K562 (cell line): ENCODE results near the gene LYPD5. TPM values are rescaled to one million over a fixed set of nuclear protein-coding genes. Genes with fewer than 3 reads are reported as not detected.

Experiments
- ARHGAP35 ChIP-seq: fragments of 450-650 bp; IDR thresholded peaks from 2 replicates; pipeline ENCODE4 v1.6.1; 2018; ENCODE audit not compliant: partially characterized antibody
- CXXC5 ChIP-seq: fragments of 250-450 bp; sonication (Bioruptor Pico); IDR thresholded peaks from 2 replicates; pipeline ENCODE4 v1.8.0; 2022; ENCODE audit warnings: inconsistent platforms, mild to moderate bottlenecking, moderate library complexity
- FIP1L1 ChIP-seq: fragments of 200-400 bp; formaldehyde crosslinking; IDR thresholded peaks from 2 replicates; pipeline ENCODE4 v1.6.1; 2018; ENCODE audit warnings: mild to moderate bottlenecking, low read depth, low read length; ENCODE audit not compliant: poor library complexity, severe bottlenecking
- KDM4B ChIP-seq, 2 experiments: fragments of 450-650 bp in 1 of 2; sonication (generic) in 1 of 2; IDR thresholded peaks; 2 replicates each; pipeline ENCODE4 v1.6.1; 2016 to 2017; ENCODE audit warnings: borderline replicate concordance in 2 of 2, antibody characterized with exemption in 1 of 2, low read depth in 1 of 2, mild to moderate bottlenecking in 1 of 2
- KLF6 ChIP-seq: fragments of 250-450 bp; sonication (Bioruptor Pico); IDR thresholded peaks from 2 replicates; pipeline ENCODE4 v1.4.0; 2020; ENCODE audit warnings: mild to moderate bottlenecking, moderate library complexity, borderline replicate concordance
- MCM7 ChIP-seq, 2 experiments: fragments of 450-650 bp; IDR thresholded peaks; 2 replicates each; pipeline ENCODE4 v1.6.1; 2016 to 2018
- NCOR1 ChIP-seq: fragments of 450-650 bp; IDR thresholded peaks from 2 replicates; pipeline ENCODE4 v1.6.1; 2016; ENCODE audit warnings: mild to moderate bottlenecking, moderate library complexity
- PHF21A ChIP-seq: fragments of 450-650 bp; IDR thresholded peaks from 2 replicates; pipeline ENCODE4 v1.6.1; 2017; ENCODE audit warnings: low read depth, borderline replicate concordance
- PKNOX1 ChIP-seq: fragments of 450-650 bp; IDR thresholded peaks from 2 replicates; pipeline ENCODE4 v1.6.1; 2016
- THRA ChIP-seq: fragments of 450-650 bp; IDR thresholded peaks from 2 replicates; pipeline ENCODE4 v1.6.1; 2017; ENCODE audit warnings: mild to moderate bottlenecking, moderate library complexity
- ZBTB12 ChIP-seq: fragments of 250-450 bp; sonication (Bioruptor Pico); IDR thresholded peaks from 2 replicates; pipeline ENCODE4 v1.4.0; 2020
- ZBTB2 ChIP-seq: fragments of 450-650 bp; IDR thresholded peaks from 2 replicates; pipeline ENCODE4 v1.6.1; 2016; ENCODE audit warnings: antibody characterized with exemption
- polyA plus RNA-seq, 8 experiments: library from polyadenylated mRNA; depleted of rRNA in 4 of 8; stranded (reverse) in 5 of 8; unstranded in 3 of 8; fragments of >200 nt; fragmentation: Nextera tagmentation in 2 of 8; fragmentation: Illumina TruSeq in 1 of 8; extraction: Ambion mirVana in 2 of 8; extraction: Trizol in 1 of 8; gene quantifications; 2 replicates each; pipeline versions ENCODE4 v1.2.1 to v1.2.3, GENCODE V29; 2011 to 2014; ENCODE audit warnings: inconsistent platforms in 1 of 8, missing spikeins in 1 of 8
- total RNA-seq, 7 experiments: library from RNA; depleted of rRNA in 6 of 7; stranded (reverse); fragments of >200 nt in 6 of 7; fragmentation: Illumina TruSeq in 2 of 7; extraction: Trizol in 2 of 7; gene quantifications; 2 replicates each; pipeline versions ENCODE4 v1.2.1 to v1.2.3, GENCODE V29; 2011 to 2021; ENCODE audit warnings: low replicate concordance in 1 of 7
- TF ChIP-seq, protein P1 (sequence below): fragments of 150-350 bp; IDR thresholded peaks from 2 replicates; pipeline ENCODE4 v1.6.1; 2014; ENCODE audit warnings: low read depth, mild to moderate bottlenecking, low read length, borderline replicate concordance
- TF ChIP-seq, protein P2 (sequence below): sonication (generic); formaldehyde crosslinking; IDR thresholded peaks from 2 replicates; pipeline ENCODE4 v1.5.0; 2020; ENCODE audit warnings: missing genetic modification reagents
- TF ChIP-seq, protein P3 (sequence below): sonication (generic); formaldehyde crosslinking; IDR thresholded peaks from 2 replicates; pipeline ENCODE4 v1.8.0; 2023; ENCODE audit warnings: mild to moderate bottlenecking, missing genetic modification reagents

The LYPD5 gene
- total and polyA plus RNA-seq, 9 of the 15 experiments (the other 6 are each of a cell fraction or from before 2014, with no cell fraction given), result 0.03 to 0.22 (median 0.10) TPM; not detected in 3

- TF ChIP-seq, protein P1, sequence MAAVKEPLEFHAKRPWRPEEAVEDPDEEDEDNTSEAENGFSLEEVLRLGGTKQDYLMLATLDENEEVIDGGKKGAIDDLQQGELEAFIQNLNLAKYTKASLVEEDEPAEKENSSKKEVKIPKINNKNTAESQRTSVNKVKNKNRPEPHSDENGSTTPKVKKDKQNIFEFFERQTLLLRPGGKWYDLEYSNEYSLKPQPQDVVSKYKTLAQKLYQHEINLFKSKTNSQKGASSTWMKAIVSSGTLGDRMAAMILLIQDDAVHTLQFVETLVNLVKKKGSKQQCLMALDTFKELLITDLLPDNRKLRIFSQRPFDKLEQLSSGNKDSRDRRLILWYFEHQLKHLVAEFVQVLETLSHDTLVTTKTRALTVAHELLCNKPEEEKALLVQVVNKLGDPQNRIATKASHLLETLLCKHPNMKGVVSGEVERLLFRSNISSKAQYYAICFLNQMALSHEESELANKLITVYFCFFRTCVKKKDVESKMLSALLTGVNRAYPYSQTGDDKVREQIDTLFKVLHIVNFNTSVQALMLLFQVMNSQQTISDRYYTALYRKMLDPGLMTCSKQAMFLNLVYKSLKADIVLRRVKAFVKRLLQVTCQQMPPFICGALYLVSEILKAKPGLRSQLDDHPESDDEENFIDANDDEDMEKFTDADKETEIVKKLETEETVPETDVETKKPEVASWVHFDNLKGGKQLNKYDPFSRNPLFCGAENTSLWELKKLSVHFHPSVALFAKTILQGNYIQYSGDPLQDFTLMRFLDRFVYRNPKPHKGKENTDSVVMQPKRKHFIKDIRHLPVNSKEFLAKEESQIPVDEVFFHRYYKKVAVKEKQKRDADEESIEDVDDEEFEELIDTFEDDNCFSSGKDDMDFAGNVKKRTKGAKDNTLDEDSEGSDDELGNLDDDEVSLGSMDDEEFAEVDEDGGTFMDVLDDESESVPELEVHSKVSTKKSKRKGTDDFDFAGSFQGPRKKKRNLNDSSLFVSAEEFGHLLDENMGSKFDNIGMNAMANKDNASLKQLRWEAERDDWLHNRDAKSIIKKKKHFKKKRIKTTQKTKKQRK, result no peak
- TF ChIP-seq ARHGAP35 (peak; percentile 31), MCM7 (IDR thresholded peaks at IDR 0.05) (0 out of 4 replicates have a peak, but pooled peaks of 1 of the 2 experiments have one; percentile 16), ZBTB12 (no peak), NCOR1 (no peak), CXXC5 (CRISPR knock-in tag) (no peak), ZBTB2 (peak; percentile 63; the same call in 1 of the 2 replicates), KLF6 (CRISPR knock-in tag) (no peak), KDM4B (IDR thresholded peaks at IDR 0.05; ENCODE audit: borderline replicate concordance in 2 of 2, low read depth in 1 of 2) (no peak), PKNOX1 (no peak), FIP1L1 (no peak), PHF21A (no peak), THRA (no peak)
- TF ChIP-seq, protein P2, sequence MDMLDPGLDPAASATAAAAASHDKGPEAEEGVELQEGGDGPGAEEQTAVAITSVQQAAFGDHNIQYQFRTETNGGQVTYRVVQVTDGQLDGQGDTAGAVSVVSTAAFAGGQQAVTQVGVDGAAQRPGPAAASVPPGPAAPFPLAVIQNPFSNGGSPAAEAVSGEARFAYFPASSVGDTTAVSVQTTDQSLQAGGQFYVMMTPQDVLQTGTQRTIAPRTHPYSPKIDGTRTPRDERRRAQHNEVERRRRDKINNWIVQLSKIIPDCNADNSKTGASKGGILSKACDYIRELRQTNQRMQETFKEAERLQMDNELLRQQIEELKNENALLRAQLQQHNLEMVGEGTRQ (CRISPR knock-in tag), result no peak
- TF ChIP-seq, protein P3, sequence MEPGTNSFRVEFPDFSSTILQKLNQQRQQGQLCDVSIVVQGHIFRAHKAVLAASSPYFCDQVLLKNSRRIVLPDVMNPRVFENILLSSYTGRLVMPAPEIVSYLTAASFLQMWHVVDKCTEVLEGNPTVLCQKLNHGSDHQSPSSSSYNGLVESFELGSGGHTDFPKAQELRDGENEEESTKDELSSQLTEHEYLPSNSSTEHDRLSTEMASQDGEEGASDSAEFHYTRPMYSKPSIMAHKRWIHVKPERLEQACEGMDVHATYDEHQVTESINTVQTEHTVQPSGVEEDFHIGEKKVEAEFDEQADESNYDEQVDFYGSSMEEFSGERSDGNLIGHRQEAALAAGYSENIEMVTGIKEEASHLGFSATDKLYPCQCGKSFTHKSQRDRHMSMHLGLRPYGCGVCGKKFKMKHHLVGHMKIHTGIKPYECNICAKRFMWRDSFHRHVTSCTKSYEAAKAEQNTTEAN (CRISPR knock-in tag), result no peak
Measured at GRCh38 chr19:43780706-43781525, 21.3 kb downstream of the LYPD5 start, which contains the start of gene KCNN4 (continued).
